Ramos (cell line): ENCODE results near the gene FAM120B.

Experiments
- in situ Hi-C: fragments of 300-500 bp; cut with MboI; formaldehyde crosslinking; loops from one replicate; pipeline ENCODE4 v1.14.3; 2022; ENCODE audit warnings: low sequenced_read_pairs; ENCODE audit not compliant: unreplicated experiment

The FAM120B gene

DNA sequence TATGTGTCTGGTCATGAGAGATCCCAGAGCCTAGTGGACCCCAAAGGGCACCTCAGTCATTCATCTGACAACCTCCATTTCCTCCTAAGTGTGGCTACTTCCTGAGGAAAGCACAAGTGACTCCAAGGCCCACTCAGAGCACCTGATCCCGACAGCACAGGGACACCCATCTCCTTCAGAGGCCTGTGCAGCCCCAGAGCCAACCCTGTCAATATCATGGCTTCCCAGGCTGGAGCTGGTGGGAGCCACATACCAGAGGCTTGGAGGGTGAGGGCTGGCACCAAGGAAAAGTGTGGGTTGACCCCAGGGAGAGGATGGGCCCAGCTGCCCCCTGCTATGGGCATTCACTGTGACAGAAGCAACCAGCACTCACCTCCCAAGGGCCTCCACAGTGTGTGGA lies 129.2 kb downstream of the FAM120B start:
- in situ Hi-C loops: no loop called here

DNA sequence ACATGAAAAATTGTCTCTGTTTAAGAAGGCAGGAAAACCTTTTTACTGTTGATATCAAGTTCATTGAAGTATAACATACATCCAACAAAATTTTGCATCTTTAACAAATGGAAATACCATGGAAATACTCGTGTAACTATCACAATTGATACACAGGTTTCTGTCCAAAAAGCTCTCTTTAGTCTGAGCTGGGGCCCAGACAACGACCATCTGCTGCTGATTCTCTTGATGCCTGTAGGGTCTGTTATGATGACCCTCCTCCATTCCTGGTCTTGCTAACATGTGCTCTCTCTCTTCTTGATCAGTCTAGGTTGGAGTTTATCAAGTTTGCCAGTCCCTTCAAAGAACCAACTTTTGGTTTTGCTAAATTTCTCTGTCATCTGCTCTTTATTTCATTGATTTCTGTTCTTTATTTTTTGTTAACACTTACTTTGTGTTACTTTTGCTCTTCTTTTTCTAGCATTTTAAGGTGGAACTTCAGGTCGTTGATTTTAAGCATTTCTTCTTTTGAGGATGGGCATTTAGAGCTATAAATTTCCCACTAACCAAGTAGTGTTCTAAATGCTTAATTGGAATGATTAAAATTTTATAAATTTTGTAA lies 129.8 kb downstream of the FAM120B start:
- in situ Hi-C loops: no loop called here

DNA sequence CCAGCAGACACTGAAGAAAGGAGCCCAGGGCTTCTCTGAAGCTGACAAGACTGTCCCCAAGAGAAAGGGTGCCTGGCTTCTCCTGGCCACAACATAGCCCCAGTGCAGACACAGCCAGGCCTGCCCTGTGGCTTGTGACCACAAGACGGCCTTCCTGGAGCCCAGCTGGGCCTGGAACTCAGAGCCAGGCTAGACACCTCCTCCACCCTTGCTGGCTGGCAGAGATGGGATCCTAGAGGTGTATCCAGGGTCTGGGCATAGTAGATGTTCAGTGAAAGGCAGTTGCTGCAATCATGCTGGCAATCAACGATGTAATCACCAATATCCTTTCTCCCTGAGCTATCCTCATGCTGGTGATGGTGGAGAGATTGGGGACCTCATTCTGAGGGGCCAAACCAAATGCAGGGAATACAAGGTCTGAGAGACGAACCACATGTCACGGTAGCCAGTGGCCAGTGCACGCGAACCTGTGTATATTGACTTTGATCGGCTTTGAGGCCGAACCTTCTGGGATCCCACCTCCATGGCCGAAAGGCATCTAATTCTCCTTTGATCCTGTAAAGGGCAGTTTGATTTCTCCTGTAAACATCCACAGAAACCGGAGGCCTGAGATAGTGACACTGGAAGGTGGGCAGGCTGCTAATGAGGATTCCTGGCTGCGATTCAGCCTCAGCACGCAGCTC lies 131.3 kb downstream of the FAM120B start:
- in situ Hi-C loops: no loop called here

DNA sequence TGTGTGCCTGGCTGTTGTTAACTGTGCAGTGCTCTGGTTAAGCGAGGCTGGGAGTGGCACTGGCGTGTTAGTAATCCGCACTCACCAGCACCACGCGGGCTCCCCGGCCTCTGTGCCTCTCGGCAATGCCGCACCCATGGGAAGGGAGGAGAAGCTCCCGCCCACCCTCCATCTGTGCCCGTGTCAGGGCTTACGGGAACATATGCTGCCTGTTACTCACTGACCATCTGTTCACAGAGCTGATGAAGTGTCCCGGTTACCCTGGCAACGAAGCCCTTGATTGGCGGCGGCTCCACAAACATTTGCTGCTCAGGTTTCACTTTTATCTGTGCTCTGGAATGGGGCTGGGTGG lies 131.8 kb downstream of the FAM120B start:
- in situ Hi-C loops: no loop called here

DNA sequence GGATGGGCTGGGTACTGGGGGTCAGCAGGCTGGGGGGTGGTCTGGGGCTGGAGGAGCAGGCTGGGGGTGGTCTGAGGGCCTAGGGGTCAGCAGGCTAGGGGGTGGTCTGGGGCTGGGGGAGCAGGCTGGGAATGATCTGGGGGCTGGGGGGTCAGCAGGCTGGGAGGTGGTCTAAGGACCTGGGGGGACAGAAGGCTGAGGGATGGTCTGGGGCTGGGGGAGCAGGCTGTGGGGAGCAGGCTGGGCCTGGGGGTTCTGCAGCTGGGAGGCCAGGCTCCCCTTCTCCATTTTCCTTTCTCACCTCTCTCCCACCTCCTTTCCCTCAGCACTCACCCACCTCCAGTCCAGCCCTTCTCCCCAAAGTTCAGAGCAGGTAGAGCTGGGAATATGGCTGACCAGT lies 132.3 kb downstream of the FAM120B start:
- in situ Hi-C loops: no loop called here

DNA sequence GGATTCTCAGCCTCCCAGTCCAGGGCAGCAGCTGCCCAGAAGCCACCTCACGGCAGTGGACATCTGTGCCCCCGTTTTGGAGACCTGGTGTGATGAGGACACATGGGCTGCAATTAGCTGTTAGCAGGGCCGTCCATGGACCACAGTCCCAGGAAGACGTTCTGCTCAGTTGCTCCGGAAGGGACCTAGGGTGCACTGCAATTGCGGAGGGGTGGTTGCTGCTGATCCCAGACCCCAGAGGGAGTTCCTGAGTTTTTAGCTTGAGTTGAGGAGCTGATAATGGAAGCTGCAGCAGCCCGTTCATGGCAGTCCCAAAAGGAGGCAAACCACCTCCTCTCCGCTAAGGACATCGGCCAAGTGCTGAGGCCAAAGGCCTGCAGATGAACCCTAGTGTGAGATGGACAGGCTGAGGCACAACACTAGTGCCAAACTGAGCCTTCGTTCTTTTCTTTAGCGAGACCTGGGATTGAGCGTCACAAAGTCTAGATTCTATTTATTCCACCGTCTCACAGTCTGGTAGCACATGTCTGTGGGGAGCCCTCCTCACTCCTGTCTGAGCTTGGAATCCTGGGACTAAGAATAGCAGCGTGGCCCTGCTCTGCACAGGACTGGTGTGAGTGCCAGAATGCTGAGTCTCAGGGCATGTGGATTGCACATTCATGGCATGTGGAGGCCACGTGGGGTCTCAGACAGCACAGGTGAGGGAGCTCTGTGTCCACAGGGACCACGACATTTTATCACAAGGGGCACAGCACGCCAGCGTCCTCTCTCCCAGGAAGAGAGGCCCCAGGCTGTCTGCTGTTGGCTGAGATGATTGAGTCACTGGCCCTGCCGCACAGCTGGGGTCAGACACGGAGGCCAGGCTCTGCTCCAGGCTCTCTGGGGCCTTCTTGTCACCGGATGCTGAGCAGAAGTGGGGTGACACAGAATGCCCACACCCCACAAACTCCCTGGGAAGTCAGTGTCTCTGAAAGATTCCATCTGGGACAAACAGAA lies 133.1 kb downstream of the FAM120B start:
- in situ Hi-C loops: no loop called here

DNA sequence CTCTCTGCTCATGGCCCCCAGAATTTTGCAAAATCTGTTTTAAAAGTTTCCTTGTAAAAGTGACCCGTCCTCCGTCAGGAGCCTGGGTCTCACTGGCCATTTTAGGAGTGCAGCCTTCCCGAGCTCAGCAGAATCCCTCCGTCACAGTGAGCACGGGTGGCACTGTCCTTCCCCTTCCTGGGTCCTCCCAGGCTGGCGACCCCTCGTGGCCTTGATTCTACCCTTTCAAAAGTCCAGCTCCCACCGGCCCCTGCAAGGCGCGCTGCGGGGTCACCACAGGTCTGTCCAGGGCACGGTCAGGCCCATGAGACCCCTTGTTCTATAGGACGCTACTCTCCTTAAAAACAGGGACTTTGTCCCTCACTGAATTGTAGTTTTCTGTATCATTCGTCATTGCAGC lies 133.9 kb downstream of the FAM120B start:
- in situ Hi-C loops: no loop called here

DNA sequence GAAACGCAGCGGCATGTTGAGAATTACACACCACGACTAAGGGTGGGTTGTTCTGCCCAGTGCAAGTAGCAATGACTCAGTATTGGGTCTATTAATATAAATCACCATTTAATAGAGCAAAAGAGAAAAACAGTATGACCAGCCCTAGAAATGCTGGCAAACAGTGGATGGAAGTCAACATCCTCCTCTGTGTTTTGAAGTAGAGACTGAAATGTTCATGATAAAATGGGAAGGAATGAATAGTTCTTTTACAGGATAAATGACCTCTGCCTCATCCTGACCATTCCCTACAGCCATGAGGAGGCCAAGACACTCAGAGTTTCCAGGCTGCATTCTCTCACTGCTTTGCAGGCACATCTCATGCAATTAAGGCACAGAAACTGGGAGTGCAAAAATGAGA lies 134.8 kb downstream of the FAM120B start:
- in situ Hi-C loops: no loop called here

DNA sequence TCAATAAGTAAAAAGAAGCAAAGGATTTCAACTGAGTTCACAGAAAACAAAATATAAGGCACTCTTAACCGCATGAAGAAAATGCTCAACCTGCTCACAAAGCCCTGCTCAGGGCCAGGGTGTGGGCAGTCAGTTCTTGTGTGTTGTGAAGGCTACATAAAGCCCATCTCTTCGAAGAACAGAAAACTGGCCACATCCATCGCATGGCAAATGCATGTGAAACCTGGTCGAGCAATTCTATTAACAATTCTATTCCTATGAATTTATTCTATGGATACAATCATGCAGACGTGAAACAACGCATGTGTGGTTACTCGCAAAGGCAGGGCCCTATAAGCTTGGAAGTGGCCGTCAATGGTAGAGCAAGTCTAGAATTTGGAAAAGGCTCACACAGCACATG lies 136.0 kb downstream of the FAM120B start:
- in situ Hi-C loops: no loop called here

DNA sequence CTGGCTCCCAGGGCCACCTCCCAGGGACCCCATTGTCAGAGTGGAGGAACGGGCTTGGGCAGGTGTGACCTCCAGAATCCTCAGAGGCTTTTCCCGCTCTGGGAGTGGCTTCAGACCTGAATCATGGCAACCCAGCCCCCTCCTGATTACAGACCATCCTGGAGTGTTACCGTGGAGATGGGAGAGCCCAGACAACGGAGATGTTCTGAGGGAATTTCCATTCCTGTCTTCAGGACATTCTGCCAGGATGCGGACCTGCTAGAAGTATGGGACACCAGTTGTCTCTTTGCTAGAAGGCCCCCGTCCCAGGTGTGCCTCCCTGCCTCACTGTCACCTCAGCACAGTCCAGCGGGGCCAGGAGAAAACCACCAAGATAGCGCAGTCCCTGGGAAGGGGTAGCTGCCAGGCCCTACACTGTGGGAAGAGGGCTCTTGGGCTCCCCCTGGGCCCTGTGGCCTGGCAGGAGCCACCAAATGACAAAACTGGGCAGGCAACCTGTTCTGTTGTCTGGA lies 136.6 kb downstream of the FAM120B start:
- in situ Hi-C loops: no loop called here

DNA sequence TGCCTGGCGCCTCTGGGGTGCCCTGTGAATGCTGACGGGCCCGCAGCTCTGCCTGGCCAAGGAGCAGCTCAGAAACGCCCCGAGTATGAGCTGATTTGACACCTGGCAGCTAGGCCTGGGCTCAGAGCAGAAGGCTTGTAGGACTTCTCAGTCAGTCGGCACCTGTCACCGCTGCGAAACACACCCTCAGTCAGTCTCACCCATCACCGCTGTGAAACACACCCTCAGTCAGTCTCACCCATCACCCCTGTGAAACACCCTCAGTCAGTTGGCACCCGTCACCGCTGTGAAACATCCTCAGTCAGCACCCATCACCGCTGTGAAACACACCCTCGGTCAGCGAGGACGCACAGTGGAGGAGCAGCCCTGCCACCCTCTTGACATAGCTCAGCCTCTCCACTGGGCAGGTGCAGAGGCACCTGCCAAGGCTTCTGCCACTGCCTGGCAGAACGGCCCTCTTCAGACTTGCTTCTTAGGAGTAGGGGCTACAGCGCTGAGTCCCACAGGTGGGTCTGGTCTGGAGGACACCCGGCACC lies 137.6 kb downstream of the FAM120B start:
- in situ Hi-C loops: no loop called here

DNA sequence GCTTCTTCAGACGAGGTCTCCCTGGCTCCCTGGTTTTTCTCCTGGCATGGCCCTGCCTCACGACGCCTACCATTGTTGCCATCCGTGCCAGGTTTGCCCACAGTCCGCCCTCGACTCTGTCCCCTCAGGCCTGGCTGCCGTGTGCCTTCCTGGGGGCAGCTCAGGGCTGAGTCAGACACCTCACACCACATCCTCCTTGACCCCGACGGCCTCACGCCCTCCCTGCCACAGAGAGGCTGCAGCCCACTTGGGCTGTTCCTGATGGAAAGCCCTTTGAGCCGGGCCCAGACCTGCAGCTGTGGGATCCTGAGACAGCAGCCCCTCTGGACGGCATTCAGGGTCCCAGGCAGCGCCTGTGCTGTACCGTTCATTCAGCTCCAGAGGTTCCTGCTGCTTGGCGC lies 138.3 kb downstream of the FAM120B start:
- in situ Hi-C loops: no loop called here

DNA sequence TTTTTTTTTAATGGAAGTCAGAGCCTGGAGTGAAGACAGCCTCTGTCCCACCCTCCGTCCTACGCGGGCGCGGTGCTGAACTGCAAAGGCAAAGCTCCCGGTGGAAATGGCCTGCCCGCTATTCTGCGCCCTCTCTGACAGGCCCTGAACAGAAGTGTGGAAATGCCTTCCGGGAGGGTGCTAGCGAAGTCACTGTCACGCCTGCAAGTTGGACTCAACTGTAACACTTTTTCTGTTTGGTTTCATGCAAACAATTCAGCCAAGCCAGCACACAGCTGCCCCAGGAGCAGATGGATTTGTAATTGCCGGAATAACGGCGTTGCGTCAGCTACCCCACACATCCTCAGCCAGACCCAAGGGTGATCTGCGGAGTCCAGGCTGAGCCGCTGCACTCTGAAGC lies 138.9 kb downstream of the FAM120B start:
- in situ Hi-C loops: no loop called here

DNA sequence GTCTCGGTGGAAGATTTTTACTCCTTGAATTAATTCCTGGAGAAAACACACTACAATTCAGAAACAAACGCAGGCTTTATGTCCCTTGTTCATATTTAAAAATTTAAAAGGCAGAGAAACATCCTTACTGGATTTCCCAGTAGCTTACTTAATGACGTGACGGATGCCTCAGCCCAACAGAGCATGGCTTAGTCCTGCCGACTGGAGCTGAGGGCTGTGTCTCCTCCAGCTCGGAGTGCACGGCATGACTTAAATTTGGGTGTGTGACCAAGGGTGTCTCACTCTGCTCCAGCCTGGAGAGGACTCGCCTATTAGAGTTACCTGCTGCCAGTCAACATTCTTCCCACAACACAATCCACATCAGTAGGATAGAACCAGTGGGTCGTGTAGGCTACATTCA lies 139.4 kb downstream of the FAM120B start:
- in situ Hi-C loops: no loop called here

DNA sequence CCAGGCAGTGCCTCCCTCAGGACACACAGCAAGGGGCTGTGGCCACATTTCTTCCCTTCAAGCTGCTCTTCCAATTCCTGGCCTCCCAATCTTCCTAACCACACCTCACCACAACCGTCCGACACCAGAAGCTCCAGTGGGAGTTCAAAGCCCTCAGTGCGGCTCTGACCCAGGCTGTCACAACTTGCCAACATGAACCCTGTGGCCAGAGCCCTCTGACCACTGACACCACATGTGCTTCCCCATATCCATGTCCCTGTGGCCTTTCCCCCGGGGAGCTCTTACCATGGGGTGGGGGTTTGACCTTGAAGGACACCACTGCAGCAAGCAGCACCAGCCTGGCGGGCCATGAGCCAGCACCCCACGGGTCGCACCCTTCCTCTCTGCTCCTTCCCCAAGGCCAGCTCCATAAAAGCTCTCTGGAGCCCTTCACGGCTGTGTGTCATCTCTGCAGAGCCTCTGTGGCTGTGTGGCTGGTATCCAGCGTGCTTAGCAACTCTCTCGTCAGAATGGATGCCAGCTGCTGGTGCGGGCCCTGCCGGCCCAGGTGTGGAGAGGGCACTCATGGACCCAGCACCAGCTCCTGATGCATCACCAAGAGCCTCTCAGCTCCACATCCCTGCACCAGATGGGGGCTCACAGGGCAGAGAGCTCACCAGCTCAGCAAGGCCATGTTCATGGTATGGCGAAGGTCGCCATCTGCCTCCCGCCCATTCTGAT lies 140.4 kb downstream of the FAM120B start:
- in situ Hi-C loops: no loop called here

DNA sequence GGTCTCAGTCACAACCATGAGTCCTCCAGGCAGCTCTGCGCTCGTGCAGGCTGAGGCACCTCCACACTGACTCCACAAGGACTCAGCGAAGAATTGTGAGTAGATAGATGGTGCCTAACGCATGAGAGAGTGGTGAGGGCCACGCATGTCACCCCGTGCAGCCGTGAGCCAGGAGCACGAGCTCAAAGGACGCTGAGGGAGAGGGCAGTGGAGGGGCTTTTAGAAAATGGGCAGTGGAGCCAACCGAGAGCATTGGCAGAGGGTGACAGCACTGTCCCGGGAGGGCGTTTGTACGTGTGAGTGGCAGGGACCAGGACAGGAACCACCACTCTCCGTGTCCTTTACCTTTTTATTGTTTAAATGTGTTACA lies 141.0 kb downstream of the FAM120B start:
- in situ Hi-C loops: no loop called here

DNA sequence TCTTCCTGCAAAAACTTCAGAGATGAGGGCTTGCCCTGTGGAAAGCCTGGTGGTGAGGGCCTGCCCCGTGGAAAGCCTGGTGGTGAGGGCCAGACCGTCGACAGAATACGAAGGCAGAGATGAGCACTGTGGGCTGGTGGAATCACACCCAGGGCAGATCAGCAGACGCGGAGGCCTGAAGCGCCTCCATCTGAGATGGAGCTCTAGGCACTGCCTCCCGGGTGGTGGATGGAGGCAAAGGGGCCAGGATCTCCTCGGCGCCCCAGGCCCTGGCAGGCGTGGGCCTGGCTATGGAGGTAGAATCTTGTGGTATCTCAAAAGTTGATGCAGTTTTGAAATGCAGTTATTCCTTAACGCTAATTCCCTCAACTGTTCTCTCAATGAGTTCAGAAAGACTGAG lies 141.8 kb downstream of the FAM120B start:
- in situ Hi-C loops: no loop called here

DNA sequence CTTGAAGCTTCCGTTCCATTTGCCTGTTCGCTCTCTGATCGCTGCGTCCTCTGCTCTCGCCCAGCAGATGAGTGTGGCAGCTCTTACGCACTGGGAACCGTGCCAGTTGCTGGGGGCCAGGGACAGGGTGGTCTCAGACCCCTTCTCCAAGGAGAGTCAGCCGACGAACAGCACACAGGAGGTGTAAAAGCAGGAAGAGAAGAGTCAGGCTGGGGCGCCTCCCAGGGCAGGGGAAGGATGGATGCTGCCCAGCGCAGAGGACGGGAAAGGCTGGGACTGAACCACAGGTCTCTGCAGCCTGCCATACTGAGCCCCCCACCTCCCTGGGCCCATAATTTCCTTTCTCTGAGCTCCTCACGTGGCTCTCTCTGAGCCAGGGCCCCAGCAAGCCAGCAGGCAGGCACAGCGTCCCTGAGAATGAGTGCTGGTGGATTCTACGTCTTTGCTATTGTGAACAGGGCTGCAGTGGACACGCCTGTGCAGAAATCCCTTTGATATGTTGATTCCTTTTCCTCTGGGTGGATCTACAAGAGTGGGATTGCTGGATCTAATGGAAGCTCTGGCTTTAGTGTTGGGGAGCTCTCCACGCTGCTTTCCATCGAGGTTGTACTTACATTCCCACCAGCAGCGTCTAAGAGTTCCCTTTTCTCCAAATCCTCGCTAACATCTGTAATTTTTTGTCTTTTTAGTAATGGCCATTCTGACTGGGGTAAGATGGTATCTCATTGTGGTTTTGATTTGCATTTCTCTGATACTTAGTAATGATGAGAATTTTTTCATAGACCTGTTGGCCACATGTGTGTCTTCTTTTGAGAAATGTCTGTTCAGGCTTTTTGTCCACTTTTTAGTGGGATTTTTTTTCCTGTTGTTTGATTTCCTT lies 142.4 kb downstream of the FAM120B start:
- in situ Hi-C loops: no loop called here
